HCT116 (cell line): ENCODE results near the gene EID1.

ENCODE experiments used
- CTCF ChIP-seq, 3 experiments: fragments of 200-600 bp in 1 of 3; sonication (generic) in 1 of 3; IDR thresholded peaks in 2 of 3; conservative IDR thresholded peaks in 1 of 3; 2 replicates each; pipeline ENCODE4 v1.5.1; 2012 to 2017; ENCODE audit warnings: low read depth in 2 of 3, low read length in 2 of 3, antibody characterized with exemption in 1 of 3, borderline replicate concordance in 1 of 3, control low read depth in 1 of 3, mild to moderate bottlenecking in 1 of 3, mixed read lengths in 1 of 3, mixed run types in 1 of 3, moderate library complexity in 1 of 3; ENCODE audit not compliant: insufficient read depth in 1 of 3
- EGR1 ChIP-seq: IDR thresholded peaks from 2 replicates; pipeline ENCODE4 v1.6.1; 2012; ENCODE audit warnings: low read depth
- ELF1 ChIP-seq: IDR thresholded peaks from 2 replicates; pipeline ENCODE4 v1.6.1; 2012; ENCODE audit warnings: low read depth, borderline replicate concordance
- EZH2 ChIP-seq: fragments of 200-600 bp; sonication (generic); IDR thresholded peaks from 2 replicates; pipeline ENCODE4 v1.6.1; 2017; ENCODE audit warnings: antibody characterized with exemption, mixed run types
- JUND ChIP-seq: IDR thresholded peaks from 2 replicates; pipeline ENCODE4 v1.6.1; 2012
- MAX ChIP-seq: IDR thresholded peaks from 2 replicates; pipeline ENCODE4 v1.6.1; 2012
- POLR2A ChIP-seq: IDR thresholded peaks from 2 replicates; pipeline ENCODE4 v1.7.0; 2011; ENCODE audit warnings: borderline replicate concordance; ENCODE audit not compliant: insufficient read depth, insufficient read length; ENCODE audit errors: extremely low read depth
- POLR2AphosphoS5 ChIP-seq: IDR thresholded peaks from 2 replicates; pipeline ENCODE4 v1.6.1; 2011; ENCODE audit warnings: mild to moderate bottlenecking, low read depth, low read length, moderate library complexity
- SP1 ChIP-seq: IDR thresholded peaks from 2 replicates; pipeline ENCODE4 v1.6.1; 2012; ENCODE audit warnings: low read depth
- TCF7L2 ChIP-seq: IDR thresholded peaks from 2 replicates; pipeline ENCODE4 v1.7.0; 2011; ENCODE audit warnings: borderline replicate concordance, inconsistent platforms; ENCODE audit not compliant: insufficient read depth, insufficient read length; ENCODE audit errors: extremely low read depth
- YY1 ChIP-seq: IDR thresholded peaks from 2 replicates; pipeline ENCODE4 v1.6.1; 2011; ENCODE audit warnings: low read length, low read depth, moderate library complexity, mild to moderate bottlenecking; ENCODE audit not compliant: insufficient replicate concordance; ENCODE audit errors: extremely low read depth

- TF ChIP-seq POLR2A (no peak), CTCF (IDR thresholded peaks at IDR 0.05 in 2 of 3, conservative IDR thresholded peaks at IDR 0.05 in 1 of 3; ENCODE audit: borderline replicate concordance in 1 of 3, insufficient read depth in 1 of 3, low read depth in 2 of 3, low read length in 2 of 3) (no peak), YY1 (no peak), TCF7L2 (no peak), EZH2 (no peak), ELF1 (no peak), SP1 (no peak), EGR1 (no peak), POLR2AphosphoS5 (no peak), MAX (no peak), JUND (no peak)
Measured at GRCh38 chr15:48828471-48828870, 49.5 kb upstream of the EID1 start.
